OCI-LY3 (cell line): ENCODE data around the gene FGFBP1.

Experiments
- EZH2phosphoT487 ChIP-seq: fragments of 200-600 bp; shearing (Covaris generic); IDR thresholded peaks from 2 replicates; pipeline ENCODE4 v1.6.1; 2018; ENCODE audit warnings: antibody characterized with exemption, mixed run types, low read depth
- TF ChIP-seq, protein P1 (sequence below): fragments of 200-600, 300-600 bp; sonication (generic); IDR thresholded peaks from 2 replicates; pipeline ENCODE4 v1.5.1; 2014; ENCODE audit warnings: antibody characterized with exemption, low read length, low read depth

DNA sequence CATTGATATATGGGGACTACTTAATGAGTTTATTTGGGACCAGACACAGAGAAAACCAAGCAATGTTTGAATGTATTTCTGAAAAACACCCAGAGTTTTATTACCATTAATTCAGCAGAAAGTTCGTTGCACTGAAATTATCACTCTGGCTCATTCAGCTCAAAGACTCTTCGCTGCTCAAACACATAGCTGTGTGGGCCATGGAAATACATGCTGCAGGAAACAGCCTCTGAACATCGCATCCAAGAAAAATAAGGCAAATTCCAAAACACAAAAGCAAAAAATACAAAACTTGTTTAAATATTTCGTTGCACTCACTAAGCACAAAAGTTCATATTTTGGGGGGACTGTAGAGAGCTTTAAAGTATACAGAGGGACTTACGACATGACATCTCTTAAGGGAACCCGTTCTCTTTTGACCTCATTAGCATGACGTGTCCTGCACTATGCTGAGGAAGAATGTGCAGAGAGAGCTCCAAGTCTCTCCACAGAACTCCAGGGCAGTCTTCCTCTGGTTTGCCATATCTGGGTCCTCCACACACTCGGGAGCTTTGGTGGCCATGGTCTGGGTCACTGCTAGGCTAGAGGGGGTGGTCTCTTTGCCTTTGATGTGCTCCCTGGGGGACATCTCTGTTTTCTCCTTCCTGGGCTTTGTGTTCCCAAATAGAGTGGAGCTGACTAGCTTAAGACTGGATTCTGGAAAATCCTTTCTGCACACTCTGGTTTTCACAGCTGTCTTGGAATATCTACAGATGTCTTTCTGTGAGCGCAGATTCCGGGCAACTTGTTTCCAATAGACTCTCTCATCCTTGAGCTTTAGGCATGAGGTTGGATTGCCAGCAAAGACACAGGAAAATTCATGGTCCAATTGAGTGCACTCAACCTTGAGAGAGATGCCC, 2.8 kb downstream of the FGFBP1 start:
- TF ChIP-seq, protein P1, sequence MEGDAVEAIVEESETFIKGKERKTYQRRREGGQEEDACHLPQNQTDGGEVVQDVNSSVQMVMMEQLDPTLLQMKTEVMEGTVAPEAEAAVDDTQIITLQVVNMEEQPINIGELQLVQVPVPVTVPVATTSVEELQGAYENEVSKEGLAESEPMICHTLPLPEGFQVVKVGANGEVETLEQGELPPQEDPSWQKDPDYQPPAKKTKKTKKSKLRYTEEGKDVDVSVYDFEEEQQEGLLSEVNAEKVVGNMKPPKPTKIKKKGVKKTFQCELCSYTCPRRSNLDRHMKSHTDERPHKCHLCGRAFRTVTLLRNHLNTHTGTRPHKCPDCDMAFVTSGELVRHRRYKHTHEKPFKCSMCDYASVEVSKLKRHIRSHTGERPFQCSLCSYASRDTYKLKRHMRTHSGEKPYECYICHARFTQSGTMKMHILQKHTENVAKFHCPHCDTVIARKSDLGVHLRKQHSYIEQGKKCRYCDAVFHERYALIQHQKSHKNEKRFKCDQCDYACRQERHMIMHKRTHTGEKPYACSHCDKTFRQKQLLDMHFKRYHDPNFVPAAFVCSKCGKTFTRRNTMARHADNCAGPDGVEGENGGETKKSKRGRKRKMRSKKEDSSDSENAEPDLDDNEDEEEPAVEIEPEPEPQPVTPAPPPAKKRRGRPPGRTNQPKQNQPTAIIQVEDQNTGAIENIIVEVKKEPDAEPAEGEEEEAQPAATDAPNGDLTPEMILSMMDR: no peak
- no peak for TF ChIP-seq EZH2phosphoT487
